Measurements from ENCODE around the gene TOP3B.
A peak's percentile ranks its signal among the peaks of the same experiment; 100 is the strongest.

TOP3B gene

DNA sequence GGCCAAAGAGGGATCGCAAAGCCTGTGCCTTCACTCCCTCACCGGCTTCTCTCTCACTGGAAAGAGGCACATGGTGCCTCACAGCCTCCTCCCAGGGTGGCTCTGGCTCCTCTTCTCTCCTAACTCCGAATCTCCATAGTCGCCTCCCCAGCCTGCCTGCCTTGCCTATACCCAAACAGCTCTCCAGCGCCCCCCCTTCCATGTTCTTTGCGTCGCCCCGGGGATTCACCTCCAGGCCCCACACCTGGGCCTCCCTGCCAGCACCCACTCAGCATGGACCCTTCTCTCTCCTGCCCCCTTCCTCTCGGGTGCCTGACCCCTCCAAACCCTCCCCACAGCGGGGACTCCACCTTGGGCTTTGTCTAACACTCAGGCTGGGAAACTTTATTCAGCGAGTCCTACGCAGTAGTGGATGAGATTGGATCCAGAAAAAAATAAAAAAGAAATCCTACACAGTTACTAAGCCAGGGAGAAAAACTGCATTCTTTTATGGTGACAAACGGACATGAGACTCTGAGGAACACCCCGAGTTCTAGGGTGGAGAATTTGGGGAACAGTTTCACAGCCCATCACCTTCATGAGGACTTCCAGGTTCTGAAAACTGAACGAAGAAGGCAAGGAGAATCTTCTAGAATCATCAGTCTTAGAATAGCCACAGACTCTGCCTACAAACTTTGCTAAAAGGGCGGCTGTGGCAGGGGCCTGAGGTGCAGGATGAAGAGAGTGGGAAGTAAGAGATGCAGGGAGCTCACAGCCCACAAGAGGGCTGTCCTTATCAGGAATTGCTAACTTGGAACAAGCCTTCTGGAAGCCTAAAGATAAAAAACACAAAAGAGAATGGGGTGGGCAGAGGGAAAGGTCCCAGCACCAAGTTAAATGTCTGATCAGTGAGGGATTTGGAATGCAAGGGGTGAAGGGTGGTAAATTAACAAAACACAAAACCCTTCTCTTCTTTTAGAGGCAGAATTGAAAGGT is 35.3 kb downstream of the TOP3B start:
- TF ChIP-seq, protein P1, sequence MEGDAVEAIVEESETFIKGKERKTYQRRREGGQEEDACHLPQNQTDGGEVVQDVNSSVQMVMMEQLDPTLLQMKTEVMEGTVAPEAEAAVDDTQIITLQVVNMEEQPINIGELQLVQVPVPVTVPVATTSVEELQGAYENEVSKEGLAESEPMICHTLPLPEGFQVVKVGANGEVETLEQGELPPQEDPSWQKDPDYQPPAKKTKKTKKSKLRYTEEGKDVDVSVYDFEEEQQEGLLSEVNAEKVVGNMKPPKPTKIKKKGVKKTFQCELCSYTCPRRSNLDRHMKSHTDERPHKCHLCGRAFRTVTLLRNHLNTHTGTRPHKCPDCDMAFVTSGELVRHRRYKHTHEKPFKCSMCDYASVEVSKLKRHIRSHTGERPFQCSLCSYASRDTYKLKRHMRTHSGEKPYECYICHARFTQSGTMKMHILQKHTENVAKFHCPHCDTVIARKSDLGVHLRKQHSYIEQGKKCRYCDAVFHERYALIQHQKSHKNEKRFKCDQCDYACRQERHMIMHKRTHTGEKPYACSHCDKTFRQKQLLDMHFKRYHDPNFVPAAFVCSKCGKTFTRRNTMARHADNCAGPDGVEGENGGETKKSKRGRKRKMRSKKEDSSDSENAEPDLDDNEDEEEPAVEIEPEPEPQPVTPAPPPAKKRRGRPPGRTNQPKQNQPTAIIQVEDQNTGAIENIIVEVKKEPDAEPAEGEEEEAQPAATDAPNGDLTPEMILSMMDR (IDR thresholded peaks at IDR 0.05; ENCODE audit: control insufficient read depth, insufficient read depth, low read depth, low read length, missing control alignments) = peak; percentile 57
- no peak overlapping the region for H3K4me3 ChIP-seq (ENCODE audit: control insufficient read depth, low read depth, low read length)
- DNase-seq (ENCODE audit: low read depth) = no peak

DNA sequence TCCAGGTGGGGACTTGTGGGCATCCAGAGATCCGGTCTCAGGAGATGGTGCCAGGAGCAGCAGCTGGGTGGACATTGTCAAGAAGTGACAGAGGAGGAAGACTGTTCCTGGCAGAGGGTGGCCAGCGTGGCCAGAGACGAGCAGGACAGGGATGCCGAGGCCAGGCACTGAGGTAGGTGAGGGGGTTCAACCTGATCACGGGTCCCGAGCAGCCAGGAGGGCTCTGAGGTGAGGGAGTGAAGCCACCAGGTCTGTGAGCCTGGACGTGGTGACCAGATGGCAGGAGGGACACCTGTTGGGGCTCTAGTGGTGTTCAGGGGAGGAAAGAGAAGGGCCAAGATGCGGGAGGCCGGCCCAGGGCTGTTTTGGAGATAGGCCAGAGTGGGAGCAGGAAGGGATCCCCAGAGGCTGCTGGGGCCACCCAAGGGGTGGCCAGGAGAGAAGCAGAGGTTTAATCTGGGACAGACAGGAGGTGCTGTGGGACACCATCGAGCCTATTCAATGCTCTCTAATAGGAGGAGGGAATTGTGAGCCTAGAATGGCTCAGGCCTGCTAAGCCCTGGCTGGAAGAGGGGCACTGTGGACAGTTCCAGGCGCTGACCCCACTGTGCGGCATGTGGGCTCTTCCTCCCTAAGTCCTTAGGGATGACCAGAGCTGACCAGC is 36.2 kb downstream of the TOP3B start:
- no peak overlapping the region for H3K4me3 ChIP-seq (ENCODE audit: control insufficient read depth, low read depth, low read length)
- DNase-seq (ENCODE audit: low read depth) = no peak
- TF ChIP-seq, protein P1 (IDR thresholded peaks at IDR 0.05; ENCODE audit: control insufficient read depth, insufficient read depth, low read depth, low read length, missing control alignments) = no peak

DNA sequence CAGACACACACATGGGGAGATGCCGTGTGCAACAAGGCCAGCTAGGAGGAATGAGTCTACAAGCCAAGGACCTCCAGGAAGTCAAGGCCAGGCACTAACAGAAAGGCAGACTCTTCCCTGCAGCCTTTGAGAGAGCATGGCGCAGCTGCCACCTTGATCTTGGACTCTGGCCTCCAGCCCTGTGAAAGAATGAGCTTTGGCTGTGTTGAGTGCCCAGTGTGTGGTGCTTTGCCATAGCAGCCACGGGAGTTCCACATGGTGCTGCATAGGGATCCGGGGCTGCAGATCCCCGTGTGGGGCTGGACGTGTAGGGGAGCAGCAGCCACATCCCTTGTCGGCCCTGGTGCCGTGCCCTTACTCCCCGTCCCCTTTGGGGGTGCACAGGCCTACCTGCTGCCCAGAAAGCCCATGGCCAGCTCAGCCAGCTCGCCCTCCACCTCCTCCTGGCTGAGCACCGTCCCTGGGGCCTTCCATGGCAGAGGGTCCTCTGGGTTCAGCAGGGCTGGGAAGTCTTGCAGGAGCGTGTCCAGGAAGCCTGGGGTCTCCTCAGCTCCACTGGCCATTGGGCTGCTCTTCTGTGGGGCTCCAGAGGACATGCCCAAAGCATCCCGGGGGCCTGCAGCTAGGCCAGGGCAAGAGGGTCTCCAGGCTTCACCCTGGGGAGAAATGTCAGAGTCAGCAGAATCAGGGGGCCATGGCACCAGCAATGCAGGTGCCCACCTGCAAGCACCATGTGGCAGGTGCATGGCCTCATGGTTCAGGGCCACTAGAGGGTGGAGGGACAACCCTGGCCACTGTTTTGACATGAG is 36.9 kb downstream of the TOP3B start:
- H3K4me3 ChIP-seq (ENCODE audit: control insufficient read depth, low read depth, low read length) = no peak overlapping the region
- TF ChIP-seq, protein P1 (IDR thresholded peaks at IDR 0.05; ENCODE audit: control insufficient read depth, insufficient read depth, low read depth, low read length, missing control alignments) = no peak
- DNase-seq (ENCODE audit: low read depth) = no peak

DNA sequence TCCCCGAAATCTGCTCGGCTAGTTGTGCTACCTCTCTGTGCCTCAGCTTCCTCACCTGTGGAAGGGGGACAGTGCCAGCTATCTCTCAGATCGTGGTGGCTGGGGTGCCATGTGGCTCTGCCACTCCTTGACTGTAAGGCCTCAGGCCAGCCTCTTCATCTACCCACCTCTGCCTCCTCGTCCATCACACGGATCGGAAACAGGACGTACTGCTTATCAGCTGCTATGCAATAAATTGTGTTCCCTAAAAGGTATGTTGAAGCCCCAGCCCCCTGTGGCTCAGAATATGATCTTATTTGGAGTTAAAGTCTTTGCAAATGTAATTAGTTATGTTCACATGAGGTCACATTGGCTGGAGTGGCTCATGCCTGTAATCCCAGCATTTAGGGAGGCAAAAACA is 37.7 kb downstream of the TOP3B start:
- no peak for DNase-seq (ENCODE audit: low read depth)
- TF ChIP-seq, protein P1 (IDR thresholded peaks at IDR 0.05; ENCODE audit: control insufficient read depth, insufficient read depth, low read depth, low read length, missing control alignments) = no peak
- no peak overlapping the region for H3K4me3 ChIP-seq (ENCODE audit: control insufficient read depth, low read depth, low read length)

DNA sequence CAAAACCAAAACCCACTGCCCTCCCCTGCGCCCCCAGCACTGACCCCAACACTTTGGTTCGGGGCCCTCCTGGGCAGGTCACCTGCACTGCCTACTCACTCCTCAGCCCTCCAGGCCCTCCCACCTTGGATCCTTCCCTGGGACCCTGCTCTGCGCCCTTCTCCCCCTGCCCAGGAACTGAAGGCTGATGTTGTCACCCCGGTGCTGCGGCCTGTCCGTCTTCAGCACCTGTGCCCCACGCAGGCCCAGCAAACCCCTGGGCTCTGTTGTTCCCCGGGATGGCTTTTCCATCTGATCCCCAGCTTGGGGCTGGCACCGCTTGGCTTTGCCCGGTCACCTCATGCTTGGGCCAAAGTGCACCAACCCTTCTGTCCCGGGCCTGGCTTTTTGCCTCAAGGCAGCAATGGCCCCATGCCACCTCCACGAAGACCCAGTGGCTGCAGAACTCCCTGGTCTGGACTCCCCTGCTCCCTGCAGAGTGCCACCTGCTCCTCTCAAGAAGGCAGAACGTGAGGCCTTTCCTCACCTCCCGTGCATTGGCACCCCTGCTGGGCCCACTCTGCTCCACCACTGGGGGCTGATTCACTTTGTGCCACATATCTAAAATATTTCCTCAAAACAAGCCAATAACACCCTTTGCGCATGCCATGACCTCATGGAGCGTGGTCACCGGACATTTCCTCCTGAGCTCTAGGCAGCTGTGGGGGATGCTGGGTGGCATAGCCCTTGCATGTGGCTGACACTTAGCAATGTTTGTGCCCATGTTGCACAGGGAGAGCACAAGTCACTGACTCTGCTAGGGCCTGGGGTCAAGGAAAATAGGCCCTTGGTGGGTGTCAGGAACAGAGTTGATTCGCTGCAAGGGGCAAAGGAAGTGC is 38.8 kb downstream of the TOP3B start:
- TF ChIP-seq, protein P1 (IDR thresholded peaks at IDR 0.05; ENCODE audit: control insufficient read depth, insufficient read depth, low read depth, low read length, missing control alignments) = no peak
- H3K4me3 ChIP-seq (ENCODE audit: control insufficient read depth, low read depth, low read length) = no peak overlapping the region

More for the DNA sequence above, 38.8 kb downstream of the TOP3B start:
- DNase-seq (ENCODE audit: low read depth) = no peak

Data from AG09309 (cell line).